IPS DF 6.9 (cell line): ENCODE data around the gene FAM3C.

Experiments used
- DNase-seq: peaks from one replicate; pipeline ENCODE4 v3.0.0-alpha.2; 2013; ENCODE audit warnings: low read depth, low spot score
- H3K27ac ChIP-seq: one replicate; pipeline ENCODE4 v1.5.1; 2013; ENCODE audit warnings: low read length, control low read depth
- H3K27me3 ChIP-seq: 2 replicates; pipeline ENCODE4 v1.6.1; 2013; ENCODE audit warnings: mild to moderate bottlenecking, low read length; ENCODE audit not compliant: control insufficient read depth, insufficient read depth
- H3K36me3 ChIP-seq: 2 replicates; pipeline ENCODE4 v1.6.1; 2013; ENCODE audit warnings: low read length; ENCODE audit not compliant: control insufficient read depth, insufficient read depth
- H3K4me1 ChIP-seq: 2 replicates; pipeline ENCODE4 v1.6.1; 2013; ENCODE audit warnings: low read length; ENCODE audit not compliant: control insufficient read depth, insufficient read depth
- H3K4me3 ChIP-seq: 2 replicates; pipeline ENCODE4 v1.5.1; 2013; ENCODE audit warnings: mild to moderate bottlenecking, low read length
- H3K9me3 ChIP-seq: 2 replicates; pipeline ENCODE4 v1.6.1; 2013; ENCODE audit warnings: low read length, inconsistent platforms; ENCODE audit not compliant: control insufficient read depth, insufficient read depth
- WGBS: extraction: QIAGEN DNeasy Blood & Tissue Kit; methylation state at CpG from one replicate; pipeline ENCODE4 v1.1.7; 2013; ENCODE audit warnings: mixed read lengths, missing lambda C conversion rate; ENCODE audit not compliant: insufficient read length, insufficient coverage; 5-methylcytosine and 5-hydroxymethylcytosine counted together

The FAM3C gene

DNA sequence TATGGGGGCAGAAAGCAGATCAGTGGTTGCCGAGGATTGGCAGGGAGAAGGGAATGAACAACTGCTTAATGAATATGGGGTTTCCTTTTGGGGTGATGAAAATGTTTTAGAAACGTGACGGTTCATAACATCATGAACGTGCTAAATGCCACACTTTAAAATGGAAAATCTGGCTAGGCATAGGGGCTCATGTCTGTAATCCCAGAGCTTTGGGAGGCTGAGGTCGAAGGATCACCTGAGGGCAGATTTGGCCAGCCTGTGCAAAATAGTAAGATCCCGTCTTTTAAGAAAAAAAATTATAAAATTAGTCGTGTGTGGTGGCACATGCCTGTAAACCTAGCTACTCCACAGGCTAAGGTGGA is 3.1 kb downstream of the FAM3C start:
- WGBS: no CpG with 5 or more reads among the region's 7 CpGs
- DNase-seq: no peak
- H3K4me3 ChIP-seq: no peak overlapping the region
- no peaks in the 10 kb centered on the region for H3K4me1 ChIP-seq
- H3K36me3 ChIP-seq: no peaks in the 10 kb centered on the region
- H3K9me3 ChIP-seq: no peaks in the 10 kb centered on the region
- no peak overlapping the region for H3K27ac ChIP-seq
- H3K27me3 ChIP-seq: no peaks in the 10 kb centered on the region

- H3K27me3 ChIP-seq: no peaks in the 10 kb centered on the region
- 100% methylated on average over 1 of the region's 10 CpGs for WGBS
- H3K4me3 ChIP-seq: no peak overlapping the region
- no peaks in the 10 kb centered on the region for H3K4me1 ChIP-seq
- no peak overlapping the region for H3K27ac ChIP-seq
- no peak for DNase-seq
- H3K36me3 ChIP-seq: no peaks in the 10 kb centered on the region
- no peaks in the 10 kb centered on the region for H3K9me3 ChIP-seq
These were observed 3.7 kb downstream of the FAM3C start for GRCh38 chr7:121392277-121393004.

DNA sequence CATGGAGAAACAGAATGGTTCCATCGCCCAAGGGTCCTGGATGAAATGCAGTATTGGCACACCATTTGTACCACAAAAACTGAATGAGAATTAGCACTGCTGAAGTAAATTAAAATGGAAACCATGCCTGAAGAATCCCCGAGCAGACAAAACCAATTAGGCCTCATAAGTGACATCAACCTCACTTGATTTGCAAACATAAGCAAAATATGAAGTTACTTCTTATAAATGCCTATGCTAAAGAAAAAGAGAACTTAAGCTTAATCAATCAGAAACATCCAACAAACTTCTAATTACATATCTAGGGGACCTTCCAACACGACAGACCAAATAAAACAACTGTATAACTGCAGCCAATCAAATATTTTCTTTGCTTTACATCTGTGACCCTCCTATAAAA is 4.4 kb downstream of the FAM3C start:
- WGBS: no CpG with 5 or more reads among the region's 3 CpGs
- no peak overlapping the region for H3K4me3 ChIP-seq
- H3K4me1 ChIP-seq: no peaks in the 10 kb centered on the region
- no peaks in the 10 kb centered on the region for H3K9me3 ChIP-seq
- no peaks in the 10 kb centered on the region for H3K27me3 ChIP-seq
- no peak overlapping the region for H3K27ac ChIP-seq
- H3K36me3 ChIP-seq: no peaks in the 10 kb centered on the region
- DNase-seq: no peak

- no CpG with 5 or more reads among the region's 2 CpGs for WGBS
- H3K27me3 ChIP-seq: no peaks in the 10 kb centered on the region
- H3K4me3 ChIP-seq: no peak overlapping the region
- no peaks in the 10 kb centered on the region for H3K36me3 ChIP-seq
- DNase-seq: no peak
- H3K4me1 ChIP-seq: no peaks in the 10 kb centered on the region
- H3K27ac ChIP-seq: no peak overlapping the region
- no peaks in the 10 kb centered on the region for H3K9me3 ChIP-seq
These were observed 5.5 kb downstream of the FAM3C start for GRCh38 chr7:121390617-121391016.

- H3K4me3 ChIP-seq: no peak overlapping the region
- H3K27me3 ChIP-seq: no peaks in the 10 kb centered on the region
- no peaks in the 10 kb centered on the region for H3K36me3 ChIP-seq
- no peak overlapping the region for H3K27ac ChIP-seq
- H3K9me3 ChIP-seq: no peaks in the 10 kb centered on the region
- no peak for DNase-seq
- H3K4me1 ChIP-seq: no peaks in the 10 kb centered on the region
These were observed 6.0 kb downstream of the FAM3C start for GRCh38 chr7:121390109-121390508.

DNA sequence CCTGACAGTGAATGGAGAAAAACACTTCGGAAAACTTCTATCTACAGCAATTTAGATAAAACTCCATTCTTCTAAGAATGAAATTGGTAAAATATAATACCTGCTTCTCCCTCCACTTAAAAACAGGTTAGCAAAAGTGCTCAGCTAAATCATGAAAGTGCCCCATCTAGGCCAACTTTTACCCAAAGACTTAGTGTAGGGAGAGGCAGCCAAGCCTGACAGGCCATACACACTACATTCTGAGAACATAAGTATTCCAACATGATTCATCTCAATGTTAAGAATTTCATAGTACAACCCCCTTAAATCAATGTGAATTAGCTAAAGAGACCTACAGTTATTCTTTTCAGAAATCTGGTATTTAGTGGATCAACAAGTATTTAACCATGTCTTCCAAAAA is 7.2 kb downstream of the FAM3C start:
- no peaks in the 10 kb centered on the region for H3K36me3 ChIP-seq
- H3K27me3 ChIP-seq: no peaks in the 10 kb centered on the region
- DNase-seq: no peak
- H3K27ac ChIP-seq: no peak overlapping the region
- H3K9me3 ChIP-seq: no peaks in the 10 kb centered on the region
- no peak overlapping the region for H3K4me3 ChIP-seq
- no peaks in the 10 kb centered on the region for H3K4me1 ChIP-seq
- WGBS: no CpG with 5 or more reads among the region's 1 CpG

GRCh38 chr7:121385800-121386179 is 10.3 kb downstream of the FAM3C start:
- Histone ChIP-seq H3K36me3 (no peaks in the 10 kb centered on the region), H3K27me3 (no peaks in the 10 kb centered on the region), H3K4me3 (no peak overlapping the region), H3K4me1 (no peaks in the 10 kb centered on the region), H3K27ac (no peak overlapping the region), H3K9me3 (no peaks in the 10 kb centered on the region)
- DNase-seq: no peak
- WGBS: no CpG with 5 or more reads among the region's 1 CpG

- Histone ChIP-seq H3K36me3 (no peaks in the 10 kb centered on the region), H3K27me3 (no peaks in the 10 kb centered on the region), H3K4me3 (no peak overlapping the region), H3K9me3 (no peaks in the 10 kb centered on the region), H3K4me1 (no peaks in the 10 kb centered on the region), H3K27ac (no peak overlapping the region)
- DNase-seq: no peak
- no CpG with 5 or more reads among the region's 4 CpGs for WGBS
These were observed 10.9 kb downstream of the FAM3C start for GRCh38 chr7:121385056-121385799.

- no peaks in the 10 kb centered on the region for H3K36me3 ChIP-seq
- WGBS: no CpG with 5 or more reads among the region's 2 CpGs
- no peaks in the 10 kb centered on the region for H3K27me3 ChIP-seq
- H3K4me1 ChIP-seq: no peaks in the 10 kb centered on the region
- no peaks in the 10 kb centered on the region for H3K9me3 ChIP-seq
- H3K27ac ChIP-seq: no peak overlapping the region
- DNase-seq: no peak
- H3K4me3 ChIP-seq: no peak overlapping the region
These were observed 11.8 kb downstream of the FAM3C start for GRCh38 chr7:121384265-121384664.

DNA sequence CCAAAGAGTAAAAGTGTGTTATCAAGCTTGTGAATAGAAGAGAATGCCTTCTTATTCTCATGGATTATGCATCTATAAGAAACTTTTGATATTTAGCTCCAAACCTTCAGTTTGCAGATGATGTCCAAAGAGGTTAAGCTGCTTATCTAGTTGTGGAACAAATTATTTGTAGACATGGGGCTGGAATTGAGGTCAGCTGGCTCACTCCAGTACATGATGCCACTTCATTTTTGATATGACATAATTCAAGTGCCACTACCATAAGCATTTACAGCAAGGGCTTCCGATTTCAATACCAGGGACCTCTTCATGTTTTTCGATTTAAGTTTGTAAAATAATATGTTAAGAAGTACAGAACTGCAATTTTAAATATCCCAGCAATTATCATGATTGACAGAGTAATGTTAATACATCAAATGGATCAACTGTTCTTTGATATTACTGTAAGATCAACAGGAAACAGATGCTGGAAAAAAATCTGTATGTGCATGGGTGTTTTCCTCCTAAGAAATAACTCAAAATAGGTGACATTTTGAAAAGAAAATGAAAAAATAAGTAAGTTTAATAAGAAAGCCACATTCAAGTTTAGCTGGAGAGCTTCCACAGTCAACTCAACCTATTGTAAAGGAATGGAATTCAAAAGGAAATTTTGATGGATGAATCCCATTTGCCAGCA is 12.7 kb downstream of the FAM3C start:
- Histone ChIP-seq H3K27ac (no peak overlapping the region), H3K4me1 (no peaks in the 10 kb centered on the region), H3K36me3 (no peaks in the 10 kb centered on the region), H3K4me3 (no peak overlapping the region), H3K27me3 (no peaks in the 10 kb centered on the region), H3K9me3 (no peaks in the 10 kb centered on the region)
- no CpG with 5 or more reads among the region's 2 CpGs for WGBS
- DNase-seq: no peak
